HepG2 (cell line): ENCODE results near the gene SF3A2. TPM values are rescaled to one million over a fixed set of nuclear protein-coding genes. Genes with fewer than 3 reads are reported as not detected.

Experiments
- BCL3 ChIP-seq: sonication (generic); formaldehyde crosslinking; IDR thresholded peaks from 2 replicates; pipeline ENCODE4 v1.5.1; 2020; ENCODE audit warnings: mild to moderate bottlenecking, missing genetic modification reagents, moderate library complexity
- DRAP1 ChIP-seq: IDR thresholded peaks from 2 replicates; pipeline ENCODE4 v1.6.1; 2016; ENCODE audit warnings: missing genetic modification reagents, missing compliant biosample characterization
- JUND ChIP-seq: sonication (generic); formaldehyde crosslinking; IDR thresholded peaks from 2 replicates; pipeline ENCODE4 v1.8.0; 2022; ENCODE audit warnings: mild to moderate bottlenecking, missing genetic modification reagents
- KDM5B ChIP-seq: sonication (generic); formaldehyde crosslinking; IDR thresholded peaks from 2 replicates; pipeline ENCODE4 v1.4.0; 2020; ENCODE audit warnings: missing genetic modification reagents, mild to moderate bottlenecking, borderline replicate concordance
- MBD4 ChIP-seq: IDR thresholded peaks from 2 replicates; pipeline ENCODE4 v1.6.1; 2012; ENCODE audit warnings: low read length, inconsistent platforms, borderline replicate concordance
- MIER2 ChIP-seq: IDR thresholded peaks from 2 replicates; pipeline ENCODE4 v1.6.1; 2016; ENCODE audit warnings: missing biosample characterization, missing genetic modification reagents
- SMYD3 ChIP-seq: sonication (generic); formaldehyde crosslinking; IDR thresholded peaks from 2 replicates; pipeline ENCODE4 v1.8.1; 2023; ENCODE audit warnings: mild to moderate bottlenecking, missing genetic modification reagents
- YEATS2 ChIP-seq: sonication (generic); formaldehyde crosslinking; IDR thresholded peaks from 2 replicates; pipeline ENCODE4 v1.4.0; 2020; ENCODE audit warnings: missing genetic modification reagents, borderline replicate concordance
- ZBTB8A ChIP-seq: sonication (generic); formaldehyde crosslinking; IDR thresholded peaks from 2 replicates; pipeline ENCODE4 v1.4.0; 2020; ENCODE audit warnings: mild to moderate bottlenecking, low read depth, missing genetic modification reagents, borderline replicate concordance
- ZFP90 ChIP-seq: sonication (generic); formaldehyde crosslinking; IDR thresholded peaks from 2 replicates; pipeline ENCODE4 v1.8.0; 2022; ENCODE audit warnings: missing genetic modification reagents, mild to moderate bottlenecking, inconsistent platforms, borderline replicate concordance
- ZNF331 ChIP-seq: sonication (generic); formaldehyde crosslinking; IDR thresholded peaks from 2 replicates; pipeline ENCODE4 v1.4.0; 2020; ENCODE audit warnings: missing genetic modification reagents
- ZNF335 ChIP-seq: sonication (generic); formaldehyde crosslinking; IDR thresholded peaks from 2 replicates; pipeline ENCODE4 v1.4.0; 2020; ENCODE audit warnings: missing genetic modification reagents
- ZNF446 ChIP-seq: sonication (generic); formaldehyde crosslinking; IDR thresholded peaks from 2 replicates; pipeline ENCODE4 v1.5.0; 2020; ENCODE audit warnings: mild to moderate bottlenecking, missing genetic modification reagents
- ZNF549 ChIP-seq: sonication (generic); formaldehyde crosslinking; IDR thresholded peaks from 2 replicates; pipeline ENCODE4 v1.5.0; 2020; ENCODE audit warnings: missing genetic modification reagents
- ZNF567 ChIP-seq: sonication (generic); formaldehyde crosslinking; IDR thresholded peaks from 2 replicates; pipeline ENCODE4 v1.8.1; 2023; ENCODE audit warnings: mild to moderate bottlenecking, missing genetic modification reagents, borderline replicate concordance
- polyA plus RNA-seq, 8 experiments: library from polyadenylated mRNA; depleted of rRNA in 3 of 8; stranded (reverse) in 7 of 8; unstranded in 1 of 8; fragments of >200 nt; fragmentation: Illumina TruSeq in 4 of 8; extraction: Trizol in 4 of 8; gene quantifications; 2 replicates each; pipeline versions ENCODE4 v1.2.1 to v1.2.3, GENCODE V29; 2011 to 2016; ENCODE audit warnings: low read depth in 4 of 8, missing spikeins in 1 of 8, mixed read lengths in 1 of 8; ENCODE audit not compliant: insufficient read depth in 1 of 8
- total RNA-seq, 5 experiments: library from RNA; depleted of rRNA; stranded (reverse); fragments of >200 nt; fragmentation: Illumina TruSeq; extraction: Trizol; gene quantifications; 2 replicates each; pipeline ENCODE4 v1.2.3, GENCODE V29; 2016; ENCODE audit warnings: low read depth in 1 of 5
- TF ChIP-seq, protein P1 (sequence below), 2 experiments: IDR thresholded peaks; 2 replicates each; pipeline ENCODE4 v1.6.1; 2011 to 2012; ENCODE audit warnings: low read length in 2 of 2, borderline replicate concordance in 1 of 2, low read depth in 1 of 2, mild to moderate bottlenecking in 1 of 2, moderate library complexity in 1 of 2
- TF ChIP-seq, protein P2 (sequence below): sonication (generic); formaldehyde crosslinking; IDR thresholded peaks from 2 replicates; pipeline ENCODE4 v1.5.0; 2020; ENCODE audit warnings: missing genetic modification reagents, mild to moderate bottlenecking, borderline replicate concordance

The SF3A2 gene
- total and polyA plus RNA-seq, 2 of the 13 experiments (the other 11 are each of a cell fraction or from before 2014, with no cell fraction given) = 8.6 to 8.8 TPM

DNA sequence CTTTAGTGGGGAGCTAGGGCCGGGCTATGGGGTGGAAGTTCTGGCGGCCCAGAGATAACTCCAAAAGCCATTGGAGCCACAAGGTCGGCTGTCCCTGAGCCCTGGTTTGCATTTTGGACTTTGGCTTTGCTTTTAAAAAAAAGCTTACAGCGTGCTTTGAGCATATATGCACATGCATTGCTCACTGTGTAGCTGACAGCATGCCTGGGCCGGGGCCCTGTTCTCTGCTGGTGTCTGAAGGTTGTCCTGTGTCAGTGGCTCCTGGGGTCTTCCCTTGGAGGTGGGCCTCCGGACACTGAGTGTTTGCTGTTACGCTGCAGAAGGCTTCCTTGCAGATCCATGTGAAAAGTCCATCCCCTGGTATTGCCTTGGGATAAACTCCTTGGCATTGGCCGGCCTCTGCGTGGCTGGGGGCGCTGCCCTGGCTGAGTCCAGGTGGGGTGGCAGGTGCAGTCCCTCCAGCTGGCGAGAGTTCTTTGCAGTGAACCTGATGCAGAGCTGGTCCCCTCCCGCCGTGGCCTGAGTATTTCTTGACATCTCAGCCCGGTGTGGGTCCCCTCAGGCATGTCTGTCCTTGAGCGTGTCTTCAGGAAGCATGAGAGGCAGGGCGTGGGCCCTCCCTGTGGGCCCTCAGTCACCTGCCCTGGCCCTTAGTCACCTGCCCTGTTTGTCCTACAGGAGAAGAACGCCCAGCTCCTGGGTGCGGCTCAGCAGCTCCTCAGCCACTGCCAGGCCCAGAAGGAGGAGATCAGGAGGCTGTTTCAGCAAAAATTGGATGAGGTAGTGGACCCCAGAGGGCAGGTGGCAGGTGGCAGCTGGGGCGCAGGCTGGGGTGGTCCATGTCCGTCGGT lies 23.5 kb upstream of the SF3A2 start (continued):
- TF ChIP-seq BCL3 (CRISPR knock-in tag) = no peak; the same call in 1 of the 2 replicates
- TF ChIP-seq, protein P1, sequence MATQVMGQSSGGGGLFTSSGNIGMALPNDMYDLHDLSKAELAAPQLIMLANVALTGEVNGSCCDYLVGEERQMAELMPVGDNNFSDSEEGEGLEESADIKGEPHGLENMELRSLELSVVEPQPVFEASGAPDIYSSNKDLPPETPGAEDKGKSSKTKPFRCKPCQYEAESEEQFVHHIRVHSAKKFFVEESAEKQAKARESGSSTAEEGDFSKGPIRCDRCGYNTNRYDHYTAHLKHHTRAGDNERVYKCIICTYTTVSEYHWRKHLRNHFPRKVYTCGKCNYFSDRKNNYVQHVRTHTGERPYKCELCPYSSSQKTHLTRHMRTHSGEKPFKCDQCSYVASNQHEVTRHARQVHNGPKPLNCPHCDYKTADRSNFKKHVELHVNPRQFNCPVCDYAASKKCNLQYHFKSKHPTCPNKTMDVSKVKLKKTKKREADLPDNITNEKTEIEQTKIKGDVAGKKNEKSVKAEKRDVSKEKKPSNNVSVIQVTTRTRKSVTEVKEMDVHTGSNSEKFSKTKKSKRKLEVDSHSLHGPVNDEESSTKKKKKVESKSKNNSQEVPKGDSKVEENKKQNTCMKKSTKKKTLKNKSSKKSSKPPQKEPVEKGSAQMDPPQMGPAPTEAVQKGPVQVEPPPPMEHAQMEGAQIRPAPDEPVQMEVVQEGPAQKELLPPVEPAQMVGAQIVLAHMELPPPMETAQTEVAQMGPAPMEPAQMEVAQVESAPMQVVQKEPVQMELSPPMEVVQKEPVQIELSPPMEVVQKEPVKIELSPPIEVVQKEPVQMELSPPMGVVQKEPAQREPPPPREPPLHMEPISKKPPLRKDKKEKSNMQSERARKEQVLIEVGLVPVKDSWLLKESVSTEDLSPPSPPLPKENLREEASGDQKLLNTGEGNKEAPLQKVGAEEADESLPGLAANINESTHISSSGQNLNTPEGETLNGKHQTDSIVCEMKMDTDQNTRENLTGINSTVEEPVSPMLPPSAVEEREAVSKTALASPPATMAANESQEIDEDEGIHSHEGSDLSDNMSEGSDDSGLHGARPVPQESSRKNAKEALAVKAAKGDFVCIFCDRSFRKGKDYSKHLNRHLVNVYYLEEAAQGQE (IDR thresholded peaks at IDR 0.05; ENCODE audit: borderline replicate concordance in 1 of 2, low read depth in 1 of 2, low read length in 2 of 2) = no peak
- 0 out of 2 replicates have a peak, but pooled peaks have one; percentile 42 for TF ChIP-seq SMYD3
- peak; percentile 97 for TF ChIP-seq ZFP90 (CRISPR knock-in tag)
- TF ChIP-seq ZNF335 = peak; percentile 60; the same call in 1 of the 2 replicates
- no peak for TF ChIP-seq JUND (CRISPR knock-in tag)
- TF ChIP-seq ZNF567 (CRISPR knock-in tag) = no peak
- TF ChIP-seq, protein P2, sequence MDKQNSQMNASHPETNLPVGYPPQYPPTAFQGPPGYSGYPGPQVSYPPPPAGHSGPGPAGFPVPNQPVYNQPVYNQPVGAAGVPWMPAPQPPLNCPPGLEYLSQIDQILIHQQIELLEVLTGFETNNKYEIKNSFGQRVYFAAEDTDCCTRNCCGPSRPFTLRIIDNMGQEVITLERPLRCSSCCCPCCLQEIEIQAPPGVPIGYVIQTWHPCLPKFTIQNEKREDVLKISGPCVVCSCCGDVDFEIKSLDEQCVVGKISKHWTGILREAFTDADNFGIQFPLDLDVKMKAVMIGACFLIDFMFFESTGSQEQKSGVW = 0 out of 2 replicates have a peak, but pooled peaks have one; percentile 71
- TF ChIP-seq MIER2 (CRISPR knock-in tag) = no peak; the same call in 1 of the 2 replicates
- peak; percentile 61; the same call in 1 of the 2 replicates for TF ChIP-seq ZNF331 (CRISPR knock-in tag)
- TF ChIP-seq YEATS2 = no peak
- TF ChIP-seq ZNF446 = no peak; the same call in 1 of the 2 replicates
- peak; percentile 82 for TF ChIP-seq KDM5B (CRISPR knock-in tag)
- no peak for TF ChIP-seq ZBTB8A (CRISPR knock-in tag)
- TF ChIP-seq MBD4 = no peak
- 0 out of 2 replicates have a peak, but pooled peaks have one; percentile 18 for TF ChIP-seq DRAP1 (CRISPR knock-in tag)
- TF ChIP-seq ZNF549 (CRISPR knock-in tag) = no peak
